H1 (cell line): ENCODE data around the gene CDCA4. TPM values are rescaled to one million over a fixed set of nuclear protein-coding genes. Genes with fewer than 3 reads are reported as not detected.

ENCODE experiments used
- ATF2 ChIP-seq: IDR thresholded peaks from 2 replicates; pipeline ENCODE4 v1.6.1; 2012; ENCODE audit warnings: low read length, inconsistent platforms
- polyA plus RNA-seq, 7 experiments: library from polyadenylated mRNA; depleted of rRNA in 3 of 7; stranded (reverse) in 5 of 7; unstranded in 2 of 7; fragments of >200 nt in 5 of 7; fragments of 200-250 nt in 2 of 7; gene quantifications; 1 replicate in 5 of 7; 2 replicates in 1 of 7; 4 replicates in 1 of 7; pipeline versions ENCODE4 v1.2.1 to v1.2.3, GENCODE V29; 2011 to 2013; ENCODE audit warnings: missing spikeins in 2 of 7, mixed read lengths in 2 of 7
- total RNA-seq: library from RNA; stranded (reverse); fragmentation: NEBNext Ultra II Directional; extraction: Animal tissue kit (Norgen Biotek cat#: 25700); gene quantifications from 2 replicates; pipeline ENCODE4 v1.2.1, GENCODE V29; 2021

CDCA4 gene
- total and polyA plus RNA-seq, 2 of the 8 experiments (the other 6 are each of a cell fraction or from before 2014, with no cell fraction given), result 49.9 to 62.4 TPM

DNA sequence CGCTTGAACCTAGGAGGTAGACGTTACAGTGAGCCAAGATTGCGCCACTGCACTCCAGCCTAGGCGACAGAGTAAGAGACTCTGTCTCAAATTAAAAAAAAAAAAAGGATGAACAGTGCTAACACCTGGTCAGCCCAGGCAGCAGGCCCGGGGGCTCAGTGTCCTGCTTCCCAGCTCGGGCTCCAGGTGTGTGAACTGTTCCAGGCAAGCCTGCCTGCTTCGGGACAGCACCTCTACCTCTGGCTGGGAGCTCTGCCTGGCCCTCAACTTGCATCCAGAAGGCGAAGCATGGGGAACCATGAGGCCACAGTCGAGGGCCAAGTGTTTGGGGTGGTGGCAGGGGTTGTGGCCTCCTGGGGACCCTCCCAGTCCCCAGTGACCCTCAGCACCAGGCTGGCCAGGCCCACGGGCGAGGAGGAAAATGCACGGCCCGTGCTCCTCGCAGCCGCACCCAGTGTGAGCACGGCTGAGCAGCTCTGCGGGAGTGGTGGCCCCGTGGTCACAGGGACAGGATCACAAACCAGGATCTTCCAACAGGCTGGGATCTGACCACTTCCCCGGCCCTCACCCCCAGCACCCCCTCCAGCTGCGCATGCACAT is 15.5 kb downstream of the CDCA4 start (continued):
- TF ChIP-seq ATF2, result no peak
- TF ChIP-seq, all 59 proteins: peak for 0
